ENCODE data around the gene PGAP6.
"Not testable (repeated sequence)": the region's sequence is repeated elsewhere in the genome, so short reads cannot be mapped to it uniquely, and the experiment has no call there.

PGAP6 gene

DNA sequence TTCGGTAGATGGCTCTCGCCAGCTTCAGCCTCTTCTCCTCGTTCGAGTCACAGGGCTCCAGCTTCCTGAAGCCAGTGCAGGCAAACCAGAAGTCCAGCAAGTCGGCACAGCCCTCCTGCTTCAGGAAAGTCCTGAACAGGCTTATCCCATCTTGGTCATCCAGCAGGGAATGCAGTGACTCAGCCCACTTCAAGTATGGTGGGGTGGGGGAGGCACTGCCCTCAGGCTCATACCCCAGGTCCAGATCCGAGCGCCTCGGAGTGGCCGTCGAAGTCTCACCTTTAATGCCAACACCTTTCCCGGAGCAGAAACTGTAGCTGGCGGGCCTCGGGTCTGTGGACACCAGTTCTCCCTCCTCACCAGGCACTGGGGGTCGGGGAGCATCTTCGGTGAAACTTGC lies 35.2 kb downstream of the PGAP6 start:
- DNase-seq = no peak

GRCh38 chr16:345772-346171 lies 36.0 kb downstream of the PGAP6 start:
- DNase-seq = no peak

DNA sequence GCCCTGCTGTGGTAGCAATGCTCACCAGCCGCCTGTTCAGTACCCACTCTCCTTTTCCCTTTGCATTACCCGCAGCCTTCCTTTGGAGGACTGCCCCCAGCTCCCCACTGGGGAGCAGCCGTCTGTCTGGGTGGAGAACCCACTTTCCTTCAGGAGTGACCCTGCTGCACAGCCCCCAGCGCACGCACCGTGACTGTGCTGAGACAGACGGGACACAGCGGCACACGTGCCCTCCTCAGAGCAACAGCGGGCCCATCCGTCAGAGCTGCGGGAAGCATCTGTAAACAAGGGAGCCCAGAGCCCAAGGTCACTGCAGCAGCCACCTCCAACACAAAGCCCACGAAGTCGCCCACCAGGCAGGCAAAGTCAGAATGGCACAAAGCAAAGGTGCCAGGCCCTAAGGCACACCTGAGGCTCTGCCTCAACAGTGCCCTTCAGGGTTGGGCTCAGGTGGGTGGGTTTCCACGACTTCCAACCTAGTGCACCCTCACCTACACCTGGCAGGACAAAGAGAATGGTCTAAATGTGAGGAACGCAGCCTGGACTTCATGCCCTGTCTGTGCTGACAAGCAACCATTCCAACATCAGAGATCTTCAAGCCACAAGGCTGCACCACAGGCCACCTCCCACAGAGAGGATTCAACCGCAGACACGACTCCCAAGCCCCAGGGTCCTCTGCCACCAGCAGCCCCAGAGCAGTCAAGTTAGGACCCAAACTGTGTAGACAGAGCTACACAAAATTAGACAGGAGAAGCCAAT lies 39.1 kb downstream of the PGAP6 start:
- DNase-seq = no peak

DNA sequence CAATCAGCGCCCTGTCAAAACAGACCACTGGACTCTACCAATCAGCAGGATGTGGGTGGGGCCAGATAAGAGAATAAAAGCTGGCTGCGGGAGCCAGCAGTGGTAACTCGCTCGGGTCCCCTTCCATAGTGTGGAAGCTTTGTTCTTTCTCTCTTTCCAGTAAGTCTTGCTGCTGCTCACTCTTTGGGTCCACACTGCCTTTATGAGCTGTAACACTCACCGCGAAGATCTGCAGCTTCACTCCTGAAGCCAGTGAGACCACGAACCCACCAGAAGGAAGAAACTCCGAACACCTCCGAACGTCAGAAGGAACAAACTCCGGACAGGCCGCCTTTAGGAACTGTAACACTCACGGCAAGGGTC lies 39.8 kb downstream of the PGAP6 start:
- not testable (repeated sequence) for DNase-seq

GRCh38 chr16:341095-341973 lies 40.4 kb downstream of the PGAP6 start:
- DNase-seq = not testable (repeated sequence)

DNA sequence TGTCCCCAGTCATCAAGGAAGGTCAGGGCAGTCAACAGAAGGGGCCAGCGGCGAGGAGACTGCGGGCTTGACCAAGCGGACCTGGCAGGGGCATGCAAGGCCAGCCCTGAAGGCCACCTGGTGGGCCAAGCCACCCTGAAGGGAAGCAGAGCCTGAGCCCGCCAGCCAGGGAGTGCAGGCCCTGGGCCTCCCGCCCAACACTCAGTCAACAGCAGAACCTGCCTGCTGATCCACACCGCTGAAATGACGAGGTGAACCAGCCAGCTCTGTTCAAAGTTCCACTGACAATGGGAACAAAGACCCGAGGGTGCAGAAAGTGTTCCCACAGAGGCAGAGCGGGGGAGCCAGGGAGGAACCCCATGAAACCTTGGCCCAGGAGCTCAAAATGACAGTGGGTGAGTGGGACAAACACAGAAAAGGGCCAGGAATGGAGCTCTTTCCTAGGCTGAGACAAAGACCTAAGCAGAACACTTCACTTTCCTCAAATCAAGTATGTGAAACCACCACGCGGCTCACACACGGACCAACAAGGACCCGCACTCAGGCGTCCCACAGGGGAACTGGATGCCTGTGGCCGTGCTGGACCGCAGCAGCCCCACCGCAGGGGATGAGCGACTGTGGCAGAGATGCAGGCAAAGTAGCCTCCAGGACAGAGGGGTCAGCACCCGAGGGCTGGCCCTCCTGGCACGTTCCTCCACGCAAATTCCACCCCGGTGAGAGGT lies 41.2 kb downstream of the PGAP6 start:
- no peak for DNase-seq

DNA sequence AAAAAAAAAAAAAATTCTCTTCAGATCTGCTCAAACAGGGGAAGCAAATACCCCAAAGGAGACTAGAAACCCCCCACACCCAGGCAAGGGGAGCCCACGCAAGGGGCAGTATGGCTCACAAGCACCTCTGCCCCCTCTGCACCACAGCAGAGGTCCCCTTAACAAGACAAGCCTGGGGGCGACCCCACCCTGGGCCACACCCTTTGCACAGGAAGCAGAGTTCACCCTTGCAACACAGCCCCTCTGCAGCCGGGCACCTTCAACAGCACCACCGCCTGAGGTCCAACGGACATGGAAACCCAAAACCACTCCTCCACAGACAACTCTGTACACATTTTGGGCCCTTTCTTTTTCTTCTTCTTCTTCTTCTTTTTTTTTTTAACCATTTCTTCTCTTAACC lies 42.1 kb downstream of the PGAP6 start:
- no peak for DNase-seq

GRCh38 chr16:337975-338575 lies 43.7 kb downstream of the PGAP6 start:
- no peak for DNase-seq

- DNase-seq = no peak
Observed at GRCh38 chr16:337437-337836, 44.3 kb downstream of the PGAP6 start.

DNA sequence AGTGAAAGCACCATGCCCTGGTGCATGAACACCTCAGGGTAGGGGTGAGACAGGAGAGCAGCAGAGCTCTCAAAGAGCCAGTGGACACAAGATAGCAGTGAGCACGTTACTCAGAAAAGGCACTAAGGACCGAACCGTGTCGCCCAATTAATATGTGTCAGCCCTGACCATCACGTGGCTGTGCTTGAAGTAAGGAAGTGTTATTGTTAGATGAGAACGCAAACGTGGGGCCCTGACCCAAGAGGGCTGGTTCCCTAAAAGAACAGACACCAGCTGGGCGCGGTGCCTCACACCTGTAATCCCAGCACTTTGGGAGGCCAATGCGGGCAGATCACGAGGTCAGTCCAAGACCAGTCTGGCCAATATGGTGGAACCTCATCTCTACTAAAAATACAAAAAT lies 45.5 kb downstream of the PGAP6 start:
- no peak for DNase-seq

DNA sequence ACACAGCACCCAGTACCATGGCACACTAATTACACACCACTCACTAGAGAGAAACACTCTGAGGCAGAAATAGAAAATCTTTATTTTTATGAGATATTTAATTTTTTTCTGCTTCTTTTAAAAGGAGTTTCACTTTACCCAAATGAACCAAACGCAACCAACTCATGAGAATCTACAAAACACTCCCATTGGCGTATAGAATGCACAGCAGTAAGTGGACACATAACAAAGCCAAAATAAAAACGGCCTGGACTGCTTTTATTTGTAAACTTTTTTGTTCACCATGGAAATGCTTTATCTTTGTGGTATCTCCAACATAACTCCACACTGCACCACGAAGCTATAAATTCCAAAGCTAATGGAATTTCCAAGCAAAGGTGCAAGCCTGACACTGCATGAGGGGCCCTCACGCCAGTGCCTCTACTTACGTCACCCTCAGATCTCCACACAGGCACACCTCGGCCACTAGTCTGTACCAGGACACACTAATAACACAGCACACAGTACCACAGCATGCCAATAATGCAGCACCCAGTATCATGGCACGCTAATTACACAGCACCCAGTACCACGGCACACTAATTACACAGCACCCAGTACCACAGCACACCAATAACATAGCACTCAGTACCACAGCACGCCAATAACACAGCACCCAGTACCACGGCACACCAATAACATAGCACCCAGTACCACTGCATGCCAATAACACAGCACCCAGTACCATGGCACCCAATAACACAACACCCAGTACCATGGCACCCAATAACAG lies 46.7 kb downstream of the PGAP6 start:
- DNase-seq = not testable (repeated sequence)

GRCh38 chr16:334164-334832 lies 47.5 kb downstream of the PGAP6 start:
- not testable (repeated sequence) for DNase-seq

DNA sequence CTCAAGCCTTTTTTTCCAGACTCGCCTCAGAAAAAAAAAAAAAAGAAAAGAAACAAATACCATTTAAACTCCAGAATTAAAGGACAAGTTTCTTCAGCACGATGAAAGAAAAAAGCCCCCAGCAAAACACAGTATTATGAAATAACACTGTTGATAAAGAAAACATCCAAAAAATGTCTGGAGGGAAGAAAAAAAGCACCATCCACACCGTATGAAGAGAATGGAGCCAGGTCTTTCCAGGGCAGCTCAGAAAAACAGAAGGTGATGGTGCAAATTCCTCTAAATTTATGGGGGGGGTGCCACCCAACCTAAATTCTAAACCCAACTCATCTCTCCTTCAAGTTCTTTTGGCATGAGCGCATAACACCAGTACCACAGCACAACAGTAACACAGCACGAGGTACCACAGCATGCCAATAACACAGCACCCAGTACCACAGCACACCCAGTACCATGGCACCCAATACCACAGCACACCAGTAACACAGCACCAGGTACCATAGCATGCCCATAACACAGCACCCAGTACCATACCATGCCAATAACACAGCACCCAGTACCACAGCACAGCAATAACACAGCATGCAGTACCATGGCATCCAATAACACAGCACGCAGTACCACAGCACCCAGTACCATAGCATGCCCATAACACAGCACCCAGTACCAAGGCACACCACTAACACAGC lies 48.2 kb downstream of the PGAP6 start:
- no peak for DNase-seq

DNA sequence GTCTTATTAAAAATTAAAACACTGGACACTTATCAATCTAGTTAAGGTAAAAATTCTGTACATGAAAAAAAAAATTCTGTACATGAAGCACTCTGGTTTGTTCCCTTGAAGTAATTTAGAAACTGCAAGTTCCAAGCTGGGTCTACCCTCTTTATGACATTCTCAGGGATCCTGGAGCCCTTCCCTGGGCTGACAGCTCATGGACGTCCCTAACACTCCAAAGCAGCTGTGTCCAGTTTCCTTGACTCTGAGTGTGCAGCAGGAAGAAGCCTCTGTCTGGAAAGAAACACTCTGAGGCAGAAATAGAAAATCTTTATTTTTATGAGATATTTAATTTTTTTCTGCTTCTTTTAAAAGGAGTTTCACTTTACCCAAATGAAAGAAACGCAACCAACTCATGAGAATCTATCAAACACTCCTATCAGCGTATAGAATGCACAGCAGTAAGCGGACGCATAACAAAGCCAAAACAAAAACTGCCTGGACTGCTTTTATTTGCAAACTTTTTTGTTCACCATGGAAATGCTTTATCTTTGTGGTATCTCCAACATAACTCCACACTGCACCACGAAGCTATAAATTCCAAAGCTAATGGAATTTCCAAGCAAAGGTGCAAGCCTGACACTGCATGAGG lies 50.5 kb downstream of the PGAP6 start:
- not testable (repeated sequence) for DNase-seq

- DNase-seq = no peak
Observed at GRCh38 chr16:330741-331140, 51.0 kb downstream of the PGAP6 start.

DNA sequence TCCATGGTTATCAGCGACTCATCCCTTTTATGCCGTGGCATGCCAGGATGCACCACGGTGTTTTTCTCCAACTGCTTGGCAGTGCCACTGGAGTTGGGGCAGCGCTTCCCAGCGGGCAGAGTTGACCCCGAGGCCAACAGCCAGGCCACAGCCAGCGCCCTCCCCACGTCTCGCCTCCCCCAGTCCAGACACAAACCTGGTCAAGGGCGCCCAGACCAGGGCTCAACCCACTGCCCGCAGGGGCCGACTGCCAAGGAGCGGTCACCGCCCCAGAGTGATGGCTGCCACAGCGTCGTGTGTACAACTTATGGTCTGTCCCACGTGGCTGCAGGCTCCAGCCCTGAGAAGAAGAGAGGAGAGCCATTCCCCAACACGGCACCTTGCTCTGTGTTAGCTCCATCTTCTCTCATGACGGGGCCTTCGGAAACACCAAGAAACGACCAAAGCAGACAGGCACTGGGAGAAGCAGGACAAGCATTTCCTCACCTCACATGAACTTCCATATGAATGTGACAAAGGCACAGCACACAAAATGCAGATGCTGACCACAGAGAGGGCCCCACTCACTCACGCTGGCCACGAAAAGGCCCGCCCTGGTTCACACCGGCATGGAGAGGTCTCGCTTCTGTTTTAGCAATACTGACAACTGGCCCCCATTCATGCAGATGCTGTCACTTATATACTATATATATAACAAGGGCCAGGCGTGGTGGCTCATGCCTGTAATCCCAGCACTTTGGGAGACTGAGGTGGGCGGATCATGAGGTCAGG lies 56.2 kb downstream of the PGAP6 start:
- DNase-seq = no peak

- no peak for DNase-seq
Observed at GRCh38 chr16:324451-325334, 57.1 kb downstream of the PGAP6 start.

GRCh38 chr16:324201-324450 lies 57.7 kb downstream of the PGAP6 start:
- no peak for DNase-seq

Data from NCI-H510A (cell line).